ENCODE measurements around the gene C1QA.

- TF ChIP-seq MAX (IDR thresholded peaks at IDR 0.05) (no peak), POLR2A (IDR thresholded peaks at IDR 0.05; ENCODE audit: low read length) (no peak)
Observed at GRCh38 chr1:22606161-22606560, 30.3 kb upstream of the C1QA start.
